ENCODE measurements around the gene ABCC6. TPM values are rescaled to one million over a fixed set of nuclear protein-coding genes. Genes with fewer than 3 reads are reported as not detected.

Gene ABCC6
- total RNA-seq, 5 donors from 2014 or later (not counting 1 experiment from before 2014, with no cell fraction given) = 0.12 TPM; not detected in 4

- Histone ChIP-seq H3K9me3 (peaks cover 3% of the 10 kb centered on the region), H3K4me3 (ENCODE audit: control insufficient read depth in 1 of 2, extremely low read depth in 1 of 2, low read length in 1 of 2) (no peak overlapping the region), H3K27me3 (replicated peaks in 1 of 2; ENCODE audit: control insufficient read depth in 2 of 2, extremely low read depth in 1 of 2, insufficient read depth in 2 of 2, low read length in 1 of 2) (peaks cover 0 to 21% of the 10 kb centered on the region in 2 experiments), H3K36me3 (ENCODE audit: control insufficient read depth in 2 of 2, extremely low read depth in 1 of 2, insufficient read depth in 1 of 2, low read length in 1 of 2) (no peaks in the 10 kb centered on the region), H3K4me1 (ENCODE audit: control insufficient read depth in 1 of 2, extremely low read depth in 1 of 2, insufficient read depth in 2 of 2, low read length in 2 of 2) (no peaks in the 10 kb centered on the region), H3K27ac (ENCODE audit: low read length) (no peak overlapping the region)
- POLR2A ChIA-PET = no interaction called here
- Mint-ChIP-seq H3K4me3 (no peak overlapping the region), H3K4me1 (no peaks in the 10 kb centered on the region), H3K27ac (no peak overlapping the region), H3K36me3 (no peaks in the 10 kb centered on the region), H3K27me3 (peaks cover 10 to 13% of the 10 kb centered on the region in 2 donors), H3K9me3 (peaks cover 13 to 20% (median 15%) of the 10 kb centered on the region in 3 donors)
- ATAC-seq (replicated peaks in 1 of 4) (no peak), DNase-seq (no peak)
- CTCF ChIA-PET = no interaction called here
- WGBS (ENCODE audit: insufficient coverage) = 80% methylated on average over 3 of the region's 3 CpGs
Observed at GRCh38 chr16:16159662-16160061, 63.6 kb downstream of the ABCC6 start.

GRCh38 chr16:16158741-16159374 is 64.4 kb downstream of the ABCC6 start:
- Histone ChIP-seq H3K36me3 (ENCODE audit: control insufficient read depth in 2 of 2, extremely low read depth in 1 of 2, insufficient read depth in 1 of 2, low read length in 1 of 2) (no peaks in the 10 kb centered on the region), H3K27ac (ENCODE audit: low read length) (no peak overlapping the region), H3K4me1 (ENCODE audit: control insufficient read depth in 1 of 2, extremely low read depth in 1 of 2, insufficient read depth in 2 of 2, low read length in 2 of 2) (no peaks in the 10 kb centered on the region), H3K9me3 (peaks cover 3% of the 10 kb centered on the region), H3K27me3 (replicated peaks in 1 of 2; ENCODE audit: control insufficient read depth in 2 of 2, extremely low read depth in 1 of 2, insufficient read depth in 2 of 2, low read length in 1 of 2) (peaks cover 0 to 25% of the 10 kb centered on the region in 2 experiments), H3K4me3 (ENCODE audit: control insufficient read depth in 1 of 2, extremely low read depth in 1 of 2, low read length in 1 of 2) (no peak overlapping the region)
- CTCF ChIA-PET = no interaction called here
- Mint-ChIP-seq H3K4me3 (no peak overlapping the region), H3K27ac (no peak overlapping the region), H3K9me3 (peaks cover 11 to 20% (median 13%) of the 10 kb centered on the region in 3 donors), H3K4me1 (no peaks in the 10 kb centered on the region), H3K36me3 (no peaks in the 10 kb centered on the region), H3K27me3 (peaks cover 5 to 13% of the 10 kb centered on the region in 2 donors)
- ATAC-seq (replicated peaks in 1 of 4) = no peak
- 67% methylated on average over 1 of the region's 3 CpGs for WGBS (ENCODE audit: insufficient coverage)
- POLR2A ChIA-PET = no interaction called here
- DNase-seq = no peak

- Histone ChIP-seq H3K9me3 (peaks cover 3% of the 10 kb centered on the region), H3K4me3 (ENCODE audit: control insufficient read depth in 1 of 2, extremely low read depth in 1 of 2, low read length in 1 of 2) (no peak overlapping the region), H3K36me3 (ENCODE audit: control insufficient read depth in 2 of 2, extremely low read depth in 1 of 2, insufficient read depth in 1 of 2, low read length in 1 of 2) (no peaks in the 10 kb centered on the region), H3K27me3 (replicated peaks in 1 of 2; ENCODE audit: control insufficient read depth in 2 of 2, extremely low read depth in 1 of 2, insufficient read depth in 2 of 2, low read length in 1 of 2) (peaks cover 0 to 22% of the 10 kb centered on the region in 2 experiments), H3K27ac (ENCODE audit: low read length) (no peak overlapping the region), H3K4me1 (ENCODE audit: control insufficient read depth in 1 of 2, extremely low read depth in 1 of 2, insufficient read depth in 2 of 2, low read length in 2 of 2) (no peaks in the 10 kb centered on the region)
- no peak for ATAC-seq (replicated peaks in 1 of 4)
- Mint-ChIP-seq H3K9me3 (peaks cover 11 to 20% (median 13%) of the 10 kb centered on the region in 3 donors), H3K4me3 (no peak overlapping the region), H3K4me1 (no peaks in the 10 kb centered on the region), H3K27ac (no peak overlapping the region), H3K36me3 (no peaks in the 10 kb centered on the region), H3K27me3 (peaks cover 5 to 13% of the 10 kb centered on the region in 2 donors)
- ChIA-PET POLR2A (no interaction called here), CTCF (no interaction called here)
- DNase-seq = no peak
- 40% methylated on average over 1 of the region's 4 CpGs for WGBS (ENCODE audit: insufficient coverage)
Observed at GRCh38 chr16:16158082-16158658, 65.1 kb downstream of the ABCC6 start.

- ATAC-seq (replicated peaks in 1 of 4) (no peak), DNase-seq (no peak)
- 100% methylated on average over 1 of the region's 1 CpG for WGBS (ENCODE audit: insufficient coverage)
- ChIA-PET POLR2A (no interaction called here), CTCF (no interaction called here)
- no peak overlapping the region for H3K4me3 Mint-ChIP-seq
- H3K4me1 ChIP-seq (ENCODE audit: control insufficient read depth in 1 of 2, extremely low read depth in 1 of 2, insufficient read depth in 2 of 2, low read length in 2 of 2) = no peaks in the 10 kb centered on the region
- H3K9me3 Mint-ChIP-seq = peaks cover 11 to 20% (median 13%) of the 10 kb centered on the region in 3 donors
- H3K4me1 Mint-ChIP-seq = no peaks in the 10 kb centered on the region
- H3K27ac Mint-ChIP-seq = no peak overlapping the region
- no peak overlapping the region for H3K4me3 ChIP-seq (ENCODE audit: control insufficient read depth in 1 of 2, extremely low read depth in 1 of 2, low read length in 1 of 2)
- peaks cover 3% of the 10 kb centered on the region for H3K9me3 ChIP-seq
- H3K27ac ChIP-seq (ENCODE audit: low read length) = no peak overlapping the region
- no peaks in the 10 kb centered on the region for H3K36me3 Mint-ChIP-seq
- H3K36me3 ChIP-seq (ENCODE audit: control insufficient read depth in 2 of 2, extremely low read depth in 1 of 2, insufficient read depth in 1 of 2, low read length in 1 of 2) = no peaks in the 10 kb centered on the region
- H3K27me3 Mint-ChIP-seq = peaks cover 5 to 7% of the 10 kb centered on the region in 2 donors
- H3K27me3 ChIP-seq (replicated peaks in 1 of 2; ENCODE audit: control insufficient read depth in 2 of 2, extremely low read depth in 1 of 2, insufficient read depth in 2 of 2, low read length in 1 of 2) = peaks cover 0 to 16% of the 10 kb centered on the region in 2 experiments
Observed at GRCh38 chr16:16157166-16157565, 66.1 kb downstream of the ABCC6 start.

GRCh38 chr16:16155234-16155633 is 68.1 kb downstream of the ABCC6 start:
- no peaks in the 10 kb centered on the region for H3K4me1 Mint-ChIP-seq
- WGBS (ENCODE audit: insufficient coverage) = 94% methylated on average over 3 of the region's 3 CpGs
- ChIA-PET CTCF (no interaction called here), POLR2A (no interaction called here)
- peaks cover 3% of the 10 kb centered on the region for H3K9me3 ChIP-seq
- H3K4me3 ChIP-seq (ENCODE audit: control insufficient read depth in 1 of 2, extremely low read depth in 1 of 2, low read length in 1 of 2) = no peak overlapping the region
- peaks cover 0 to 4% of the 10 kb centered on the region in 2 donors for H3K27me3 Mint-ChIP-seq
- no peak overlapping the region for H3K27ac Mint-ChIP-seq
- no peaks in the 10 kb centered on the region for H3K36me3 ChIP-seq (ENCODE audit: control insufficient read depth in 2 of 2, extremely low read depth in 1 of 2, insufficient read depth in 1 of 2, low read length in 1 of 2)
- peaks cover 0 to 8% of the 10 kb centered on the region in 2 experiments for H3K27me3 ChIP-seq (replicated peaks in 1 of 2; ENCODE audit: control insufficient read depth in 2 of 2, extremely low read depth in 1 of 2, insufficient read depth in 2 of 2, low read length in 1 of 2)
- H3K27ac ChIP-seq (ENCODE audit: low read length) = no peak overlapping the region
- peaks cover 11 to 20% (median 13%) of the 10 kb centered on the region in 3 donors for H3K9me3 Mint-ChIP-seq
- DNase-seq (no peak), ATAC-seq (replicated peaks in 1 of 4) (no peak)
- H3K36me3 Mint-ChIP-seq = no peaks in the 10 kb centered on the region
- H3K4me1 ChIP-seq (ENCODE audit: control insufficient read depth in 1 of 2, extremely low read depth in 1 of 2, insufficient read depth in 2 of 2, low read length in 2 of 2) = no peaks in the 10 kb centered on the region
- H3K4me3 Mint-ChIP-seq = no peak overlapping the region

- Mint-ChIP-seq H3K27me3 (peaks cover 0 to 4% of the 10 kb centered on the region in 2 donors), H3K4me3 (no peak overlapping the region), H3K27ac (no peak overlapping the region), H3K4me1 (no peaks in the 10 kb centered on the region), H3K36me3 (no peaks in the 10 kb centered on the region), H3K9me3 (peaks cover 10 to 15% (median 11%) of the 10 kb centered on the region in 3 donors)
- POLR2A ChIA-PET = no interaction called here
- WGBS (ENCODE audit: insufficient coverage) = 93% methylated on average over 9 of the region's 18 CpGs
- no peak overlapping the region for H3K4me3 ChIP-seq (ENCODE audit: control insufficient read depth in 1 of 2, extremely low read depth in 1 of 2, low read length in 1 of 2)
- CTCF ChIA-PET = no interaction called here
- peaks cover 0 to 5% of the 10 kb centered on the region in 2 experiments for H3K27me3 ChIP-seq (replicated peaks in 1 of 2; ENCODE audit: control insufficient read depth in 2 of 2, extremely low read depth in 1 of 2, insufficient read depth in 2 of 2, low read length in 1 of 2)
- H3K4me1 ChIP-seq (ENCODE audit: control insufficient read depth in 1 of 2, extremely low read depth in 1 of 2, insufficient read depth in 2 of 2, low read length in 2 of 2) = no peaks in the 10 kb centered on the region
- no peaks in the 10 kb centered on the region for H3K36me3 ChIP-seq (ENCODE audit: control insufficient read depth in 2 of 2, extremely low read depth in 1 of 2, insufficient read depth in 1 of 2, low read length in 1 of 2)
- ATAC-seq (replicated peaks in 1 of 4) (no peak), DNase-seq (no peak)
- H3K9me3 ChIP-seq = peaks cover 3% of the 10 kb centered on the region
- no peak overlapping the region for H3K27ac ChIP-seq (ENCODE audit: low read length)
Observed at GRCh38 chr16:16154281-16154951, 68.9 kb downstream of the ABCC6 start.

Measured in T-cell (primary cell).